Lower lobe of right lung (tissue), 2 donors: ENCODE measurements around the gene LCN15. TPM values are rescaled to one million over a fixed set of nuclear protein-coding genes. Genes with fewer than 3 reads are reported as not detected.
"Not testable (repeated sequence)": the region's sequence is repeated elsewhere in the genome, so short reads cannot be mapped to it uniquely, and the experiment has no call there.

Source experiments
- ATAC-seq, 2 donors: fragments of 200-7000 bp; cut with Tn5 transposase; one replicate each; pipeline ENCODE4 v1.9.1; 2020 to 2022; ENCODE audit warnings: mild to moderate bottlenecking in 2 of 2, moderate library complexity in 2 of 2
- DNase-seq: peaks from one replicate; pipeline ENCODE4 v3.0.0-alpha.2; 2020
- H3K27ac ChIP-seq: fragments of 200-600 bp; one replicate; pipeline ENCODE4 v1.8.0; 2022
- H3K27me3 ChIP-seq: fragments of 200-600 bp; one replicate; pipeline ENCODE4 v1.8.0; 2022; ENCODE audit warnings: low read depth
- H3K36me3 ChIP-seq: fragments of 200-600 bp; one replicate; pipeline ENCODE4 v1.8.0; 2022; ENCODE audit warnings: mild to moderate bottlenecking
- H3K4me1 ChIP-seq: fragments of 200-600 bp; one replicate; pipeline ENCODE4 v1.8.0; 2022
- H3K4me3 ChIP-seq: fragments of 200-600 bp; one replicate; pipeline ENCODE4 v1.8.0; 2022; ENCODE audit warnings: mild to moderate bottlenecking
- H3K9me3 ChIP-seq: fragments of 200-600 bp; one replicate; pipeline ENCODE4 v1.8.0; 2022
- intact Hi-C: fragments of 100-400 bp; cut with DNase I; formaldehyde crosslinking; loops from one replicate; pipeline ENCODE4 v1.11.0; 2022
- total RNA-seq: library from RNA; stranded (reverse); fragmentation: NEBNext Ultra II Directional; extraction: Animal tissue kit (Norgen Biotek cat#: 25700); gene quantifications from one replicate; pipeline ENCODE4 v1.2.1, GENCODE V29; 2021
- TF ChIP-seq, protein P1 (sequence below): fragments of 200-600 bp; IDR thresholded peaks from one replicate; pipeline ENCODE4 v1.8.0; 2022; ENCODE audit warnings: antibody characterized with exemption, mild to moderate bottlenecking
- donor health status: DM: no; HTN: yes; CAD: no; lungs with severe emphysema.

Gene LCN15
- total RNA-seq, 1 donor from 2014 or later, result not detected

DNA sequence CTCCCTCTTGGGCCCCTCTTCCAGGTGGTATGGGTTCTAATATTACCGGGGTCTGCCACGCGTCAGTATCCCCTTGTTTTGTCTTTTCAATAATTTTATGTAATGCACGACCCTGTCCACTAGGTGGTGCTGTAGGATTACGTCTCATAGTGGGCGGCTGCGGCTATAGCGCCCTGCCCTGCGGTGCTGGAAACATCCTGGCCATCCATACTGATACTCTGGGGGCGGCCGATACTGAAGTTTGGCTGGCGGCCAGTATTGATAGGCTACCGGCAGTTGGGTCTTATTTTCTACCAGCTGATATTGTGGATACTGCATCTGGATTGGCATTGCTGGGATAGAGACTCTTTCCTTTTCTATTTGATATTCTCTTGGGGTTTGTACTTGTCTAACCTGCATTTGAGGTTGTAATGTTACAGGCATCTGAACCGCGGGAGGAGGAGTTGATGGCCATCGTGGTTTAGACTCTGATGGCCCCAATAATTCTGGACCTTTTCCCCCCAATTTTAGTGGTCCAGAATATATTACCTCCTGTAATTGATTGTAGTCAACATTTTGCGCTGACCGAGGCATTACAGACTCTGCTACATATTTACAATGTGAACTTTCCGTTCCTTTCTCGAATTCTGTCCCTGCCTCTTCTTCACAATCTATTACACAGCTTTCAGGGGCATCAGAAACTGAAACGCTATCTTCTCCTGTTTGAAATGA, 23.5 kb upstream of the LCN15 start:
- intact Hi-C loops, result no loop called here
- DNase-seq (peak; percentile 75), ATAC-seq (no peak)
- no peak overlapping the region for H3K4me3 ChIP-seq
- H3K27me3 ChIP-seq, result no peaks in the 10 kb centered on the region
- no peak overlapping the region for H3K27ac ChIP-seq
- peaks cover 26% of the 10 kb centered on the region for H3K4me1 ChIP-seq
- H3K36me3 ChIP-seq, result peaks cover 4% of the 10 kb centered on the region
- no peaks in the 10 kb centered on the region for H3K9me3 ChIP-seq
- TF ChIP-seq, protein P1, sequence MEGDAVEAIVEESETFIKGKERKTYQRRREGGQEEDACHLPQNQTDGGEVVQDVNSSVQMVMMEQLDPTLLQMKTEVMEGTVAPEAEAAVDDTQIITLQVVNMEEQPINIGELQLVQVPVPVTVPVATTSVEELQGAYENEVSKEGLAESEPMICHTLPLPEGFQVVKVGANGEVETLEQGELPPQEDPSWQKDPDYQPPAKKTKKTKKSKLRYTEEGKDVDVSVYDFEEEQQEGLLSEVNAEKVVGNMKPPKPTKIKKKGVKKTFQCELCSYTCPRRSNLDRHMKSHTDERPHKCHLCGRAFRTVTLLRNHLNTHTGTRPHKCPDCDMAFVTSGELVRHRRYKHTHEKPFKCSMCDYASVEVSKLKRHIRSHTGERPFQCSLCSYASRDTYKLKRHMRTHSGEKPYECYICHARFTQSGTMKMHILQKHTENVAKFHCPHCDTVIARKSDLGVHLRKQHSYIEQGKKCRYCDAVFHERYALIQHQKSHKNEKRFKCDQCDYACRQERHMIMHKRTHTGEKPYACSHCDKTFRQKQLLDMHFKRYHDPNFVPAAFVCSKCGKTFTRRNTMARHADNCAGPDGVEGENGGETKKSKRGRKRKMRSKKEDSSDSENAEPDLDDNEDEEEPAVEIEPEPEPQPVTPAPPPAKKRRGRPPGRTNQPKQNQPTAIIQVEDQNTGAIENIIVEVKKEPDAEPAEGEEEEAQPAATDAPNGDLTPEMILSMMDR, result peak; percentile 89

DNA sequence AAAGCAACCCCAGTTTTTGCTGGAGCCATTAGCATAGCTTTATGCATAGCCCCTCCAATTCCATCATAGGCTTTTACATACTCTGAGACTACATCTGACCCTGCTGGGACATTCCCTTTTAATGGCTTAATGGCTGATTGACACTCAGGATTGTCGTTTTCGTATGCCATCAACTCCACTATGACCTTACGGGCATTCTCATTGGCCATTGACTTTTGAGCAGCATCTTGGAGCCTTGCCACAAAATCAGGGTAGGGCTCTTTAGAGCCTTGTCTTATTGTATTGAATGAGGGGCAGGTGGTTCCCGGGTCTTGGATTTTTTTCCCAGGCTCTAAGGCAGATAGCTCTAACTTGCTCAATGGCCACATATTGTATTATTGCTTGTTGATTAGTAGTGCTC, 22.7 kb upstream of the LCN15 start:
- H3K27me3 ChIP-seq, H3K36me3 ChIP-seq, intact Hi-C loops, H3K27ac ChIP-seq, H3K4me3 ChIP-seq, ATAC-seq, H3K9me3 ChIP-seq, DNase-seq: not testable (repeated sequence)
- H3K4me1 ChIP-seq, result peaks cover 18% of the 10 kb centered on the region

DNA sequence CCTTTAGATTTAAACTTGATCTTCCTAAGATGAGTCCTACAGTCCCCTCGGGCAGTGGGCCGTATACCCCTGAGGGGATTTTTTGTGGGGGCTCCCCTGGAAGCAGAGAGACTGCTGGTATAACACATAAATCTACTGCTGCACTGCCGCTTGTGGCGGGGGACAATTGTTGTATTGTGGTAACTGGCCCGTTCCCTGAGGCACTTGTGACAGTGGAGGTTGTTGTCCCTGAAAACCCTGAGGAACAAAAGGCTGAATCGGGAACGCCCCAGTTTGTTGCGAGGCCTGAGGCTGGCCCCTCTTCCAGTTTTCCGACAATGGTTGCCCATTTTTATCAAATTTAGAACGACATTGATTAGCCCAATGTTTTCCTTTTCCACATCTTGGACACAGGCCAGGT, 22.1 kb upstream of the LCN15 start:
- ATAC-seq, result no peak
- DNase-seq, result no peak
- no peak overlapping the region for H3K4me3 ChIP-seq
- TF ChIP-seq, protein P1, result no peak
- H3K4me1 ChIP-seq, result peaks cover 13% of the 10 kb centered on the region
- H3K27me3 ChIP-seq, result no peaks in the 10 kb centered on the region
- no peaks in the 10 kb centered on the region for H3K36me3 ChIP-seq
- no peaks in the 10 kb centered on the region for H3K9me3 ChIP-seq
- intact Hi-C loops, result no loop called here
- no peak overlapping the region for H3K27ac ChIP-seq

DNA sequence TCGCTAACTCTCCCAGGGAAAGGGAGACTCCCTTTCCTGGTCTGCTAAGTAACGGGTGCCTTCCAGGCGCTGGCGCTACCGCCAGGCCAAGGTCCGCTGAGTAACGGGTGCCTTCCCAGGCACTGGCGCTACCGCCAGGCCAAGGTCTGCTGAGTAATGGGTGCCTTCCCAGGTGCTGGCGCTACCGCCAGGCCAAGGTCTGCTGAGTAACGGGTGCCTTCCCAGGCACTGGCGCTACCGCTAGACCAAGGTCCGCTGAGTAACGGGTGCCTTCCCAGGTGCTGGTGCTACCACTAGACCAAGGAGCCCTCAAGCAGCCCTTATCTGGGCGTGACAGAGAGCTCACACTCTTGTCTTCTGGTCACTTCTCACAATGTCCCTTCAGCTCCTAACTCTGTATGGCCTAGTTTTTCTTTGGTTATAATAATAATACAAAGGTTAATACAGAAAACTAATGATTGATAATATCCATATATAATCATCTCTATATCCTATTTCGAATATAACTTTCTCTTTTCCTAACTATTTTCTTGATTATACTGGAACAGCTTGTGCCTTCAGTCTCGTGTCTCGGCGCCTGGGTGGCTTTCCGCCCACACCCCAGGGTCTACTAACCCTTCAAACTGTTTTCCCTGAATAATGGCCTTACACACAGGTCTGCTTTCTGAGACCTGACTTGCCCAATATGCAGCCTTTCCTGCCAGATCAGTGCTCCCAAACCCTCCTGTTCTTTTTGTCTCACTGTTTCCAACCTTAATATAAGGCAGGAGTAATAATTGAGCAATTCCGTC, 21.4 kb upstream of the LCN15 start:
- intact Hi-C loops, H3K36me3 ChIP-seq, ATAC-seq, H3K27ac ChIP-seq, DNase-seq, H3K9me3 ChIP-seq, H3K4me3 ChIP-seq, H3K27me3 ChIP-seq: not testable (repeated sequence)
- peaks cover 13% of the 10 kb centered on the region for H3K4me1 ChIP-seq

DNA sequence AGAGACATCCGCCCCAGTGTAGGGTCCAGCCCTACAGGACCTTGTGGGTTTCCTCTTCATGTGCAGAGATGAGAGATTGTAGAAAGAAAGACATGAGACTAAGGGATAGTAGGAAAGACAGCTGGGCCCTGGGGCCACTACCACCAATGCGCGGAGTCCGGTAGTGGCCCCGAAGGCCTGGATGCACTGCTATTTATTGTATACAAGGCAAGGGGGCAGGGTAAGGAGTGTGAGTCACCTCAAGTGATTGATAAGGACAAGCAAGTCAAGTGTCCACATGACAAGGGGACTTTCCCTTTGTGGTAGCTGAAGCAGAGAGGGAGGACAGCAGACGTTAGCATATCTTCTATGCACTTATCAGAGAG, 20.7 kb upstream of the LCN15 start:
- Histone ChIP-seq H3K9me3 (no peaks in the 10 kb centered on the region), H3K4me3 (no peak overlapping the region), H3K36me3 (no peaks in the 10 kb centered on the region), H3K4me1 (peaks cover 6% of the 10 kb centered on the region), H3K27me3 (no peaks in the 10 kb centered on the region), H3K27ac (no peak overlapping the region)
- TF ChIP-seq, protein P1, result no peak
- intact Hi-C loops, result no loop called here
- no peak for DNase-seq
- peak; percentile 17 to 67 for ATAC-seq

DNA sequence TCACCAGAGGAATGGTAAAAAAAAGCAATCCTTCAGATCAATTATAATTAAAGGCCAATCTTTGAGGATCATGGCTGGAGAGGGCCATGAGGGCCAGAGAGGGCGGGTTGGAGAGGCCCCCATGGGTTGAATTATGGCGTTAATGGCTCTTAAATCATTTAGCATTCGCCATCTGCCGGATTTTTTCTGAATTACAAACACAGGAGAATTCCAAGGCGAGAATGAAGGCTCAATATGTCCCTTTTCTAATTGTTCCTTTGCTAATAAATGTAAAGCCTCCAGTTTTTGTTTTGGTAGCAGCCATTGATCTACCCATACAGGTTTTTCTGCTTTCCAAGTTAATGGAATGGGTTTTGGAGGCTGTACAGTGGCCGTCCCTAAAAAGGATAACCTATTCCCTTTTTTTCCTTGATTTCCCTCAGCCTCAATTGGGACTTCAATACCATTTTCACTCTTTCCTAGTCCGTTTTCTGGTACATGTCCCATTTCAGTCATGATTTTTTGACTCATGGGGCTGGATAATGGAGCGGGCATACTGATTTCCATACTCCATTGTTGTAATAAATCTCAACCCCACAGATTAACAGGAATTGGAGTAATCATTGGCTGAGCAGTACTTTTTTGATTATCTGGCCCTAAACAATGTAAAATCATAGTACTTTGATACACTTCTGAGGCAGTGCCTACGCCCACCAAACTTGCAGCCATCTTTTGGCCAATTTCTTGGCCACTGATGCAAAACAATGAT, 20.1 kb upstream of the LCN15 start:
- no peaks in the 10 kb centered on the region for H3K27me3 ChIP-seq
- ATAC-seq (no peak), DNase-seq (no peak)
- no peak overlapping the region for H3K27ac ChIP-seq
- H3K36me3 ChIP-seq, result no peaks in the 10 kb centered on the region
- H3K4me1 ChIP-seq, result peaks cover 4% of the 10 kb centered on the region
- no peaks in the 10 kb centered on the region for H3K9me3 ChIP-seq
- no peak overlapping the region for H3K4me3 ChIP-seq
- intact Hi-C loops, result no loop called here
- TF ChIP-seq, protein P1, result peak; percentile 56
